Left renal cortex interstitium (tissue), 4 donors: Measurements from ENCODE around the gene PTPRG. TPM values are rescaled to one million over a fixed set of nuclear protein-coding genes. Genes with fewer than 3 reads are reported as not detected.
"Not testable (repeated sequence)": the region's sequence is repeated elsewhere in the genome, so short reads cannot be mapped to it uniquely, and the experiment has no call there.

Source experiments
- DNase-seq, 4 donors: peaks; one replicate each; pipeline ENCODE4 v3.0.0-alpha.2; 2013; ENCODE audit warnings: low read depth in 4 of 4, low spot score in 2 of 4, missing footprints in 1 of 4
- polyA plus RNA-seq, 4 donors: library from polyadenylated mRNA; unstranded; fragments of 120-200 nt; gene quantifications; one replicate each; pipeline ENCODE4 v1.2.1, GENCODE V29; 2013; ENCODE audit not compliant: insufficient read length in 4 of 4

The PTPRG gene
- polyA plus RNA-seq, 4 donors: 75.4 to 87.4 (median 78.9) TPM

DNA sequence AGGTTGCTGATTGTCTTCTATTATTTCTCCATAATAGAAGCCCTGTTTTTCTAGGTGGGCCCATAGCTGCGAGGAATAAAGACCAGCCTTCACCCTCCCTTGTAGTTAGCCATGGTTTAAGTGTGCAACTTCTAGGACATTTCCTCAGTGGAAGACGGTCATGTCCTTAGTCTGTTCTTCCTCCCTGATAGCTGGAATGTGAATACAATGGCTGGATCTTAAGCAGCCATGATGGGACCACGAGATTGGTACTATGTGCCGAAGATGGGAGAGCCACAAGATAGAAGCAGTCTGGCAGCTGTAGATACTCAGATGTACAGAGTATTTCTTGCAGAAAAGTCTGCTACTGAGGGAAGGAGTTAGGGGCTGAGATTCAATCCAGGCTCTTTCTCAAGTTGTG lies 152.9 kb downstream of the PTPRG start:
- DNase-seq: no peak

DNA sequence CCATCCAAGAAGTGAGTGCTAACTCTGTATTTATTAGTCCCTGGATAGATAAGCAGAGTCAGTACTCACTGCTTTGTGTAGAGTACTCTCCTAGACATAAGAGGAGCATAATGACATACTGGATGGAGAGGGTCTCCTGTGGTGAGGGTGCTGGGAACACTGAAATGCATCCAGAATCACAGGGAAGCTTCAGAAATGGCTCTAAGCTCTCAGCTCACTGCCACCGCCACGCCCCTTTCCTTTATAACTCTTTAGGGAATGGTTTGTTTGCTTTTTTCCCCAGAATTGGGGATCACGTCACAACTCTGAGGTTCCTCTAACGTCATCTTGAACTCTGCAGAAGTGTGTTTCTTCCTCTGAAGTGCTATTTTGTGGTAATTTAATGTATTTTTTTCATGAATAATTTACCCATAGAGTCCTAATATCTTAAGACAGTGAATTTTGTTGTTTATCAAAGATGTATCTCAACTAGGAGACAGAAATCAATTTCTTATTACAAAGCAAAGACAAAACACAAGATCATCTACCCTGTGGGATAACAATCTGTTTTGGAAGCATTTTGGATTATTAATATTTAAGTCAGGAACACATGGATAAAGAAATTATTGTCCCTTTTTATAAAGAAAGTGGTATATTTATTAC lies 154.6 kb downstream of the PTPRG start:
- DNase-seq: no peak

DNA sequence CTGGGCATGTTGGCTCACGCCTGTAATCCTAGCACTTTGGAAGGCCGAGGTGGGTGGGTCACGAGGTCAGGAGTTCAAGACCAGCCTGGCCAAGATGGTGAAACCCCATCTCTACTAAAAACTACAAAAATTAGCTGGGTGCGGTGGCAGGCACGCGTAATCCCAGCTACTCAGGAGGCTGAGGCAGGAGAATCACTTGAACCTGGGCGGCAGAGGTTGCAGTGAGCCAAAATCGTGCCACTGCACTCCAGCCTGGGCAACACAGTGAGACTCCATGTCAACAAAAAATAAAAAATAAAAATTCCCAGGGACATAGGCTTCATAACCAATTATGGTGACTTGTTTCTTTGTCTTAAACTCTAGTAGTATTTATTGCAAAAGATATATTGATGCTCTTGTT lies 155.3 kb downstream of the PTPRG start:
- not testable (repeated sequence) for DNase-seq

DNA sequence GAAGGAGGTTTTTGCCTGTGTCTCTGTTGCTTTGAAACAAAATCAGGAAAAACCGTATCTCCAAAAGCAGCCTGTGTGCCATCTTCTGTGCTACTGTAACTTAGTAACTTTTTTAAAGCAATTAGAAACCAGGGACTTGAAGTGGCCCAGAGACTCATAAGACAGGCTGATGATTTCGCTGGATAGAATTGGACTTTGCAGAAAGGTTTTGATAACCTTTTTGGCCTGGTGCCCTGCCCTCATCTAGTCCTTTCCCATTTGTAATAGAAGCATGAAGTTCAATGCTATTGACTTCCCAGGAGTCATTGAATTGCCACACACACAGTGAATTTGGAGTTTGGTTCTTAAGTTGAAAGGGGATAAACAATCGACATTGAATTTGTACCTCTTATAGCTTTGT lies 157.2 kb downstream of the PTPRG start:
- no peak for DNase-seq

DNA sequence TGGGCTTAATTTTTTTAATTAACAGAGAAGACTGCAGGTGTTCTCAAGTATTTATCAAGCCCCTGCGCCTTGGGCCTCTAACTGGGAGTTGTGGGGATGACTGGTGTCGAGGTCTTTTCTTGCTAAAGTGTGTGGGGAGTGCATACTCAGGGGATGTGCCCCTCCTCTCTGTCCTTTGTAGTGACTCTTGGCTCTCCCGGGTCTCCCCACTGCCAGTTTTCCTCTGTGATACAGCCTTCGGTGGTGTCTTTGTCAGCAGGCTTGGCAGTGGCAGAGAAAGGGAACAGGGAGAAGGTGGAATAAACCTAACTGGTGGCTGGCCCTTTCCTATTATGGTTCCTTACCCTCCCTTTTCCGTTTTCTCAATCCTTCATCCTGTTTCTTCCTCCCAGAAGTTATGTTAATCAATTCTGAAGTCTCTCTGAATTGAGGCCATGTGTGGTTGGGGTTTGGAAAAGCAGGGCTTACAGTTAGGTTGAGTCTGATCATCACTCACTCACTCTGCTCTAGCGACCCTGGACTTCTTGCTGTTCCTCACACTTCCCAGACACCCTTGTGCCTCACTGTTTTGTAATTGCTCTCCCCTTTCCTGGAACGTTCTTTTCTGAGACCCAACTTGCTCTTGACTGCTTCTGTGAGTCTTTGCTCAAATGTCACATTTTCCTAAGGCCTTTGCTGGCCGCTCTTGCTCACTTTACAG lies 158.1 kb downstream of the PTPRG start:
- no peak for DNase-seq

DNA sequence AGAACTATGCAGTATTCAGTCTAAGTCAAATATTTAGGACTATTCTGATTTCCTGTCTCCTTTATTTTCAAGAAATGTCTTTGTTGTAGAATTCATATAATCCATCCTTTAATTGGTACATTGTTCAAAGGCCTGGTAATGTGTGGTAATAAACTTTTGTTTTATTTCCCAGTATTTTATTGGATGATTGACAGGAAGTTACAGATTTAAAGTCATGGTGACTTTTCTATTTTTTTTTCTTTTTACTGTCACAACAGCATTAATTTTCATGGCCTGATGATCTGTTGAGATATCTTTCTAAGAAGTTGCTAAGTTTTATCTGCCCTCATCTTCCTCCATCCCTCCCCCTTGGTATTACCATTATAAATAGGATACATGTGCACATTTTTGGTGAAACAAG lies 161.7 kb downstream of the PTPRG start:
- no peak for DNase-seq

DNA sequence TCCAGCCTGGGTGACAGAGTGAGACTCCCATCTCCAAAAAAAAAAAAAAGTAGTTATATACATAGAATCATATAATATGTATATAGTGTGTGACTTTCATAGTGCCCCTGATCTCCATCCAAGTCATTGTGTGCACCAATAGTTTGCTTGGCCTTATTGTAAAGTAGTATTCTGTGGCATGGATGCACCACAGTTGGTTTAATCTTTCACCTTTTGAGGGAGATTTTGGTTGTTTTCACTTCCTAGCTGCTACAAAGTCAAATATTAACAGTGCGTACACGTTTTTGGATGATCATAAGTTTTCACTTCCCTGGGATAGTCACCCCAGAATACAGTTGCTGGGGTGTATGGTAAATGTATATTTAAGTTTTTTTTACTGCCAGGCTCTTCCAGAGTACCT lies 162.8 kb downstream of the PTPRG start:
- DNase-seq: no peak

DNA sequence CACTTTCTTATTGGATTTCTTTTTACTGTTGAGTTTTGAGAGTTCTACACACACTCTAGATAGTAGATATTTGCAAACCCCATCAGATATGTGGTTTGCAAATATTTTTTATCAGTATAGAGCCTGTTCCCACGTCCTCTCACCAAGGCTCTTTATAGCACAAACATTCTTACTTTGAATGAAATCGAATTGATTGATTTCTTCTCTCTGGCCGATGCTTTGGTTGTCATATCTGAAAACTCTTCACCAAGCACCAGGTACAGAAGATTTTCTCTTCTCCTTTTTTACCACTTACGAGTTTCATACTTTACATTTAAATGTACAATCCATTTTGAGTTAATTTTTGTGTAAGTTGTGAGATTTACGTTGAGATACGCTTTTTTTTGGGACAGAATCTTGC lies 163.4 kb downstream of the PTPRG start:
- no peak for DNase-seq

DNA sequence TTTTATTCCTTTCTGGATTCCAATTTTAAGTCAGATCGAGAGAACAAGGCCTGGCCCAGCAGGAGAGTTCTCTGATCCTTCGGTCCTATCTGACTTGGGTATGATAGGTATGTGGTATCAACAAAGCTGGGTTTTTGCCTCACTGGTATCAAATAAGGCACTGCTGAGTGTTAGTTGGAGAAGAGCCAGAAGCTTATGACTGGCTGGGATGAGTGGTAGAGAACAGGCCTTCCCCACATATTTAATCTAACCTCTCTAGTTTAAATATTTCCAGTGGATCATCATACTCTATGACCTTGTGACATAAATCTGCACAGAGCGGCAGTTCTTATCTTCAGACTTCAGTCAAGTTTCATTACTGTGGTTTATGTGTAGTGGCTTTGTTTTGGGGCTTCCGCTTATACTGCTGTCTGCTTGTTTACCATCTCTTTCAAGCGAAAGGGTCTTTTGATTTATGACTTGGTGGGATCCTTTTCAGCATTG lies 164.5 kb downstream of the PTPRG start:
- no peak for DNase-seq

DNA sequence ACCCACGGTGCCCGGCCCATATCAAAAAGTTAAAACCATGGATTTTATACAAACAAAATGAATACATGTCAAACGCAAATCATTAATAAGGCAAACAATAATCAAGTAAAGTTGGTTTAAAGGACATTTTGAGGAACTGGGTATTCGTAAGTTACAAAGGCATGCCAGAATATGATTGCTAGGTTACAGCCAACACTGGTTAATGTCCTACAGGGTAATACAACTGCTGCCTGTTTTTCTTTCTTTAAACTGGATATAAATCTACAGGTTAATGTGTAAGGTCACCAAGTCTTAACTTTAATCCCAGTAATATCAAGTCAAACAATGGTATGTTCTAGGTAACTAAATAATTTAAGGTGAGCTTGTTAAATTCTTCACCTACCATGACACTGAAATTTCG lies 166.1 kb downstream of the PTPRG start:
- no peak for DNase-seq

DNA sequence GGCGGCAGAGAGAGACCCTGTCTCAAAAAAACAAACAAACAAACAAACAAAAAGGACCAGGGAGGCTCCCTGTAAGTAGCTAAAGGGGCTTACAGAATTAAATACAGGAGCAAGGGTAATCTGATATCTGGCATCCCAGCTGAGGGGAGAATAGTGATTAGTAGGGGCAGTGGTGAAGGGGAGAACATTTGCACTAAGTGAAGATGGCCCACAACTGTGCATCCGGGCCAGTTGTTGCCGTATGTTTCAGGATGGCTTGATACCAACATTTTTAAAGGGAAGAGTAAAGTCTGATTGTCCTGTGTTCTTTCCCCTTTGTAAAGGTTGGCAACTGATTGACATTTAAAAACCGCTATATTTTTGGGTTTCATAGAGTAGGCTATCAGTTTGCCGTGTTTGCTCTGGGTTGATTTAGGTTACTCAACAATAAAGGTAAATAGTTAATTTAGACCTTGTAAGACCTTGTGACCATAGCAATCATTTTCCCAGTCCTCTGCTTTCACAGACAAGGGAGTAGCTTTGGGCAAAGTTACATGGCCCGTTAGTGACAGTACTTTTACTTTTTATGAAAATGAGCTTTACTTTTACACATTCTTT lies 167.8 kb downstream of the PTPRG start:
- no peak for DNase-seq

DNA sequence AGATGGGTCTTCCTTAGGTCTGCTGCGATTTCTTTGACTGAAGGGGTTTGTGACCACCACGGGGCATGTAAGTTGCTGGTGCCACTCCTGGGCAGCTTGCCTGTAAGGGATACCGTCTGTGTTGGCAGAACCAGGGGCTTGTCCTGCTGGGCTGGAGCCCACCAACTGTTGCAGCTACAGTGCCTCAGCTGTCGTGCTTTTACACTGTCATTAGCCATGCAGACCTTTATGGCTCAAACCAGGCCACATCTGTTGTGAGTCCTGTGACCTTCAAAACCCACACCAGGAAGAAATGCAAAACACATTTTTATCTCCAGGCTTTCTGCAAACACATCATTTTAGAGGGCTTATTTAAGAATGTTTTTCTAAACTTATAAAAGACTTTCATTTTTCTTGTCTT lies 168.7 kb downstream of the PTPRG start:
- no peak for DNase-seq

DNA sequence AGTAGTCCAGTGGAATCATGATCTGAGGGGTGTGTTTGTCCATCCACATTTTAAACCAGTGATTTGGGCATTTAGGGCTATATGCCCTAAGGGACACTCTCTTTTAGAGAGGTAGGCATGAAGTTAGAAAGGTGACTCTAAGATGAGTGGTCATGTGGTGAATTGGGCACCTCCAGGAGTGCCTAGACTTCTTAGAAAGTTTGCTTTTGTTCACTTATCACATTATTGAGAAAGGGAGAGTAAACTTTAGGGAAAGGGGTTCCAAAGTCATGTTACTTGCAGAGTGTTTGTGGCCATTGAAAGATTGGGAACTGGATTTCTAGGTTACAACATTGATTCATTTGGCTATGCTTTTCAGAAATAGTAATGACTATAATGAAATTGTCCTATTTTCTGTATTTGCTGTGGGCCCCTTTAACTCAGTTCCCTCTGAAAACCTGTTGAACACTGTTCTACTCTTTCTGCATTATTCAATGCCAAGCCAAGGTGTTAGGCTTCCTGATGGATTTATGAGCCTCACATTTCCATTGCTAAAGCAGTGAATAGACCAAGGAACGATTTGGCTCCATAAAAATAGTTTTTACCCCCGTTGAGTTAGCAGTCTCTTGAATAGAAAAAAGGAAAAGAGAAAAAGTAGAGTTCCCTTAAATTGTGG lies 169.3 kb downstream of the PTPRG start:
- no peak for DNase-seq

DNA sequence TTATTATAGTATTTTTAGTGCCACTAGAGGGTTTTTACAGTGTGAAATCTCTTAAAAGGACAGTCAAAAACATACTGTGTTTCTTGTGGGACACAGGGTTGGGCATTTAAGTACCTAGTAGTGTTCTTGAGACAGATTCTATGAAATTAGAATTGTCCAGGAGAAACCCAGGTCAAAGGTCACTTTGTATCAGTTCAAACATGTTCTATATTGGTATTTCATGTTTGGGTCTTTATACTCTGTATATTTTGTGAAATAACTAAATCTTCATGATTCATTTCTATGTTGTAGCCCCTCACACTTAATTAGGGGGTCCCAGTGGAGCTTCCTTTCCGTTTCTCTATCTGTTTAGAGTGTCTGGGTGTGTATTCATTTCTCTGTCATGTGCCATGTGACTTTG lies 171.6 kb downstream of the PTPRG start:
- DNase-seq: no peak

DNA sequence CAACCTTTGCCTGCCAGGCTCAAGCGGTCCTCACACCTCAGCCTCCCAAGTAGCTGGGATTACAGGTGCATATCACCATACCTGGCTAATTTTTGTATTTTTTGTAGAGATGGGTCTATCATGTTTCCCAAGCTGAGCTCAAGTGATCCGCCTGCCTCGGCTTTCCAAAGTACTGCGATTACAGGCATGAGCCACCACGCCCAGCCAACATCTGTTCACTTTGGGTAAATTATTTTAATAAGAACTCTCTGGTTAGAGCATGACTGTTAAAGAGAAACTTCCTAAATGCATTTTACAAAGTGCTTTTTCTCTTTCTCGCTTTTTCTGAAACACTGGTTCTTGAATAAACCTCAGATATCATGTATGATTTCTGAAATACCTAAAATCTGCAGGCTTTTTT lies 172.5 kb downstream of the PTPRG start:
- no peak for DNase-seq

DNA sequence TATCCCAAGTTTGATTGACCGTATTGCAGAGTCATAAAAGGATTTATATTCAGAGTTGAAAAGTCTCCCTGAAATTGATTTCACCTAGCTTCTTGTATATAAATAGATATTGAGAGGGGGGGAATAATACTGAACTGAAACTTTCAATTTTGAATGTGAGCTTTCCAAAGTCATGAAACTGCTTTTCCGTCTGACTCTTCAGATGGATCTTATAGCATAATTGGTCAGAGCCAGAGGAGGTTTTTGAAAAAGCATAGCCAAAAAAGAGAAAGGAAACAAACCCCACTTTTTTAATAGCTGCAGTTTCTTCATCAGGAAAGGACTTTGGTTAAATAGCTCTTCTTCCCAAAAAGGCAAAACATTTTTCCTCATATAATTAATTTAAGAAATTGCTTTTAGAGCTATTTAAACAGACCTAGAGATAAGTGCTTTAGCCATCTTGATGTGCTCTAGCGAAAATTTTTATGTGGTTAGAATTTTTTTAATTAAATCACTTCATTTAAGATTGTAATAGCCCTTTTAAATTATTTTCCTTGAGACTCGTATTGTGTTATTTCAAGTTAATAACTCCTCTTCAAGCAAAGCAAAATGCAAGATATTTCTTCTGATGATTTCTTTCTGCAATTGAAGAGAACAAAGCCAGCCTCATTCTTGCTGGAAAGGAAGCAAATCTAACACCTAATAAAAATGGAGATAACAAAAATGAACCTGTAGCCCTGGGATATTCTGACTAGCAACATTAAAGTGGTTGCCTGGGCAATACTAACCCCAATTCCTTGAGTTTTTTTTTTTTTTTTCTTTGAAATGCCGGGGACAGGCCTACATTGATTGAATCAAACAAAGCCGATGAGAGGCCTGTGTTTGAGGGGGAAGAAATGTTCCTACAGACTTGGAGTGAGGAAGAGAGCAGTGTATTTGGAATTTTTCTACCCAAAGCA lies 173.6 kb downstream of the PTPRG start:
- no peak for DNase-seq

DNA sequence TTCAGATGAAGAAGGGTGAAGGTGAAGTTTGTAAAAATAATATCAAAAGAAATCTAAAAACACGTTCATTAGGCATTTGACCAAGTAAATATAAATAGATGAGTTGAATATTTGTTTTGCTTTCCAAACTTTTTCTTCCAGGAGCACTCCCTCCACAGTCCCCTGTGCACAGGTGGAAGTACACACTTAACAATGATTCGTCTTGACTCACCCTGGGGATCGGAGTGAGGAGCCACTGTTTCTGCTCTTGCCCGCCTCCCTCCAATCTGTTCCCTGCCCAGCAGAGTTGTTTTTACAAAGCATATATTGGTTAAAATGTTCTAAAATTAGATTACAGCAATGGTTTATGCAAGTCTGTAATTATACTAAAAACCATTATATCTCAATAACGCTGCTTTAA lies 175.1 kb downstream of the PTPRG start:
- no peak for DNase-seq

DNA sequence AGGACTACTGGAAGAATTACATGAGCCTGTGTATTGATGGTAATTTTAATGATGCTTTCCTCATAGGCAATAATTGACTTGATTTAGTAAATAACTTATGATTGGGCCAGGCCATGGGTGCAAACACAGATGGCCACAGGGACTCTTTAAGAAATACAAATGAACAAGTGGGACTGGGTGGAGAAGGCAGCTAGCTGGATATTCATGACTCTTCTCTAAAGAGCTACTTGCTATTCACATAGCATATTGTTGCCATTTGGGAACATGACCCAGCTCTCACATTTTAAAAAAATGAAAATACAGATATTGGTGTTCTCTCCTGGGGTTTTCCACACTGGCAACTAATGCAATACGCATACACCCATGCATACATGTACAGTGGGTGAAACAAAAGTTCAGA lies 178.3 kb downstream of the PTPRG start:
- DNase-seq: no peak

DNA sequence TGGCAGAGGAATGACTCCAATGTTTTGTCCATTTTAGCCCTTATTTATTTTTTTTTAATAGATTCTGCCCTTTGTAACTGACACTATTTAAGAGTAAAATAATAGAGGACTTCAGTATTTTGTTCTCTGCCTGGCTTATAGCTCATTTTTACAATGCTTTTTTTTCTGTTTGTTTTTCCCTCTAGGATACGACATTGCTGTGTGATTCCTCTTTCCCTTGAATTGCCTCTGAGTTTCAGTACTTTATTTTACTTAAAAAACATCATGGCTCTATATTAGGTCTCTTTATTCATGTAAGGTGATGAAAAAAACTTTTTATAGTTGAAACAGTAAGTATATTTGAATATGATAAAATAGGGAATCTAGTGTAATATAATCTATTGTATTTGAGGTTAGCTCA lies 179.1 kb downstream of the PTPRG start:
- DNase-seq: no peak

DNA sequence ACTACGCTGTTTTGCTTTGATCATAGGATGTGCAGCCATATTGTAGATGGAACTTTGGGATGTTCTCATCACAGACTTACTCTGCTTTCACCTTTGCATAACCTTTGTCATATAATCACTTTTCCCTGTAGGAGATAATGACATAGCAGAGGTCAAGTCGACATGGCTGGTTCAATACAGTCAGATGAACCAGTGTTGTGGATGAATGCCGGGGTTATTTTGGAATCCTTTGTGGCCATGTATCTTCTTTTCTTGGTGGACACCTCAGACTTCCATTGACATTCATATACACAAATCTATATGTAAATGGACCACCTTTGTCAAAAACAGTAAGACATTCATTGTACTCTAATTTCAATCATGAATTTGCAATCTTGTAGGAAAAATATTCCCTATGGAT lies 180.2 kb downstream of the PTPRG start:
- no peak for DNase-seq

DNA sequence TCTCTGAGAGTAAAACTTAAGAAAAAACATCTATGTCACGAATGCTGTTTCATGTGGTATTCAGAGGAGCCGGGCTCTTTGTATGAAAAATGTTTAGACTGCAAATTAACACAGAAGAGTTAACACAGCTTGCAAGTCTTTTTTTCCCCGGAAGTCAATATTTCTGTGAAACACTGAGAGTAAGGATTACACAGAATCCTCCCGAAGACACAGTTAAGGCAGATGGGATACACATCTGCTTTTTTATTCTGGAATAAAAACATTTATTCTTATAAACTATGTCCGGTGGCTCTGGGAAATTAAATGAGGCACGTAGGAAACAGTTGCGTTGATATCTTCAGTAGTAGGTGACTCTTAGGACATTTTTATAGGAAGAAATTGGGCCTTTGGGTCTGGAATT lies 180.6 kb downstream of the PTPRG start:
- DNase-seq: no peak
